T-cell (primary cell): ENCODE results near the gene CDH4. TPM values are rescaled to one million over a fixed set of nuclear protein-coding genes. Genes with fewer than 3 reads are reported as not detected.

ENCODE experiments used
- ATAC-seq, 4 experiments: fragments of 200-7000 bp in 3 of 4; fragments of 150-1000 bp in 1 of 4; cut with Tn5 transposase; replicated peaks in 1 of 4; 1 replicate in 3 of 4; 2 replicates in 1 of 4; pipeline ENCODE4 v1.10.0; 2021; ENCODE audit warnings: moderate library complexity in 3 of 4, mild to moderate bottlenecking in 2 of 4, moderate number of reproducible peaks in 1 of 4
- CTCF ChIA-PET, 2 donors: fragments of 300-600 bp; sonication (Branson Sonifier 250); formaldehyde crosslinking; loops; one replicate each; lab custom pipeline; 2022; ENCODE audit warnings: antibody characterized with exemption in 2 of 2; lab: Charles Lee
- POLR2A ChIA-PET, 2 donors: fragments of 300-600 bp; sonication (Branson Sonifier 250); formaldehyde crosslinking; loops; one replicate each; lab custom pipeline; 2022; ENCODE audit warnings: antibody characterized with exemption in 2 of 2; lab: Charles Lee
- DNase-seq, 35 experiments: peaks; one replicate each; pipeline versions ENCODE4 v3.0.0 to v3.0.0-alpha.2; 2013 to 2023
- H3K27ac ChIP-seq: one replicate; pipeline ENCODE4 v1.5.1; 2013; ENCODE audit warnings: low read length
- H3K27me3 ChIP-seq, 2 experiments: replicated peaks in 1 of 2; 1 replicate in 1 of 2; 2 replicates in 1 of 2; pipeline versions ENCODE4 v1.6.1 to v1.7.0; 2013; ENCODE audit warnings: low read length in 1 of 2, mixed read lengths in 1 of 2; ENCODE audit not compliant: control insufficient read depth in 2 of 2, insufficient read depth in 2 of 2; ENCODE audit errors: extremely low read depth in 1 of 2
- H3K36me3 ChIP-seq, 2 donors: 1 replicate in 1 of 2; 2 replicates in 1 of 2; pipeline versions ENCODE4 v1.6.1 to v1.7.0; 2013; ENCODE audit warnings: low read length in 1 of 2; ENCODE audit not compliant: control insufficient read depth in 2 of 2, insufficient read depth in 1 of 2; ENCODE audit errors: extremely low read depth in 1 of 2
- H3K4me1 ChIP-seq, 2 experiments: 1 replicate in 1 of 2; 2 replicates in 1 of 2; pipeline versions ENCODE4 v1.6.1 to v1.7.0; 2013; ENCODE audit warnings: low read length in 2 of 2, mixed read lengths in 1 of 2; ENCODE audit not compliant: insufficient read depth in 2 of 2, control insufficient read depth in 1 of 2; ENCODE audit errors: extremely low read depth in 1 of 2
- H3K4me3 ChIP-seq, 2 donors: 1 replicate in 1 of 2; 2 replicates in 1 of 2; pipeline versions ENCODE4 v1.5.1 to v1.7.0; 2013; ENCODE audit warnings: mild to moderate bottlenecking in 2 of 2, low read length in 1 of 2, moderate library complexity in 1 of 2; ENCODE audit not compliant: control insufficient read depth in 1 of 2; ENCODE audit errors: extremely low read depth in 1 of 2
- H3K9me3 ChIP-seq: 2 replicates; pipeline ENCODE4 v1.7.0; 2013
- H3K27ac Mint-ChIP-seq, 2 donors: one replicate each; pipeline ENCODE4 v1.8.0; 2020 to 2021; ENCODE audit warnings: mild to moderate bottlenecking in 2 of 2, mixed read lengths in 2 of 2
- H3K27me3 Mint-ChIP-seq, 2 donors: one replicate each; pipeline ENCODE4 v1.8.0; 2021 to 2022; ENCODE audit warnings: mixed read lengths in 2 of 2
- H3K36me3 Mint-ChIP-seq: one replicate; pipeline ENCODE4 v1.8.0; 2021; ENCODE audit warnings: mixed read lengths
- H3K4me1 Mint-ChIP-seq, 3 donors: one replicate each; pipeline ENCODE4 v1.8.0; 2020 to 2022; ENCODE audit warnings: mixed read lengths in 3 of 3, mild to moderate bottlenecking in 1 of 3
- H3K4me3 Mint-ChIP-seq, 3 donors: one replicate each; pipeline ENCODE4 v1.8.0; 2020 to 2022; ENCODE audit warnings: mild to moderate bottlenecking in 3 of 3, mixed read lengths in 3 of 3, moderate library complexity in 3 of 3
- H3K9me3 Mint-ChIP-seq, 3 donors: one replicate each; pipeline ENCODE4 v1.8.0; 2020 to 2022; ENCODE audit warnings: mixed read lengths in 3 of 3
- WGBS: methylation state at CpG from one replicate; pipeline ENCODE4 v1.1.5; 2013; ENCODE audit warnings: missing lambda C conversion rate; ENCODE audit not compliant: insufficient coverage; 5-methylcytosine and 5-hydroxymethylcytosine counted together
- total RNA-seq, 35 experiments: library from RNA in 6 of 35; stranded (reverse) in 6 of 35; fragments of 120-200 nt in 1 of 35; gene quantifications; one replicate each; pipeline versions ENCODE4 v1.2.1 to v1.2.4 and lab custom pipeline; 2013 to 2026

CDH4 gene
- total RNA-seq, 5 donors from 2014 or later (not counting 1 experiment from before 2014, with no cell fraction given): 0.06 to 0.64 (median 0.14) TPM

DNA sequence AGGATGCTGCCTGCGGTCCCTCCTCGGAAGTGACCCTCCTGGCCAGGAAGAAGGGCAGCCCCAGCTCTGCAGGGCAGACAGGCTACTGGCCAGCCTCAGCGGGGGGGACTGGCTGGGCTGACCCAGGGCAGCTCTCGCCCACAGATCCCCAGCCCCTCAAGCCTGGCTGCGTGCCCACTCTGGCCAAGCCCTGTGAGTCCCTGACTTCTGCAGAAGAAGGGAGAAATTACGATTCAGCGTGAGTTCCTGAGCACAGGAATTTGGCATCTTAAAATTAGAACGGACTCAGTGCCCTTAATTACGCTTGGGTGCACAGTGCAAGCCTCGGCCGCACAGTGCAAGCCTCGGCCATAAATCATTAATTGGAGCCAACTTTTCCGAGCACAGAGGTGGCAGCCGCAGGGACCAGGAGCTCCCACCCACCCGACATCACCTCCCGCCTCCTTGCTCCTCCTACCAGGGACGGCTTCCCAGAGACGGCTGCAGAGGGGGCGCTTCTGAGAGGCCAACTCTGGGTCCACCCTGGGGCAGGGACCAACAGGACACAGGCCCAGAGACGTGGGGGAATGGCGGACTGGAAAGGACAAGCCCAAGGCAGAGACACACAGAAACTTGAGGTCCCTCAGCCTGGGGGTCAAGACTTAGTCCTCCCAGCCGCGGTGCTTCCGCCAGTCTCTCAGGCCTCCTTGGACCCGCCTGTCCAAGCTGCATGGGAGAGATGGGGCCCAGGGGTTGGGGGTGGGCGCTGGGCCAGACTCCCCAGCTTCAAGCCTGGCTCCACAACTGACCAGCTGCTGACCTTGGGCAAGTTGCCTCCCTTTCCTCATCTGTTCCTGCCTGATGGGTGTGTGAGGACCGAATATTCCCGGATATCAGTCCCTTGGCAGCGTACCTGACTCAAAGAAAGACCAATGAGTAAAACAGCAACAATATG lies 648.2 kb downstream of the CDH4 start:
- no peak overlapping the region for H3K4me3 ChIP-seq
- peaks cover 0 to 4% (median 0%) of the 10 kb centered on the region in 3 donors for H3K4me1 Mint-ChIP-seq
- H3K9me3 Mint-ChIP-seq: no peaks in the 10 kb centered on the region
- no peak for DNase-seq
- no peaks in the 10 kb centered on the region for H3K36me3 ChIP-seq
- no peak overlapping the region for H3K4me3 Mint-ChIP-seq
- no peaks in the 10 kb centered on the region for H3K4me1 ChIP-seq
- no peaks in the 10 kb centered on the region for H3K36me3 Mint-ChIP-seq
- H3K9me3 ChIP-seq: no peaks in the 10 kb centered on the region
- H3K27me3 Mint-ChIP-seq: peaks cover 2 to 7% of the 10 kb centered on the region in 2 donors
- H3K27me3 ChIP-seq: peaks cover 0 to 45% of the 10 kb centered on the region in 2 experiments
- H3K27ac Mint-ChIP-seq: no peak overlapping the region
- 74% methylated on average over 19 of the region's 29 CpGs for WGBS
- H3K27ac ChIP-seq: no peak overlapping the region
- ATAC-seq: no peak
- POLR2A ChIA-PET: no interaction called here
- CTCF ChIA-PET: no interaction called here

DNA sequence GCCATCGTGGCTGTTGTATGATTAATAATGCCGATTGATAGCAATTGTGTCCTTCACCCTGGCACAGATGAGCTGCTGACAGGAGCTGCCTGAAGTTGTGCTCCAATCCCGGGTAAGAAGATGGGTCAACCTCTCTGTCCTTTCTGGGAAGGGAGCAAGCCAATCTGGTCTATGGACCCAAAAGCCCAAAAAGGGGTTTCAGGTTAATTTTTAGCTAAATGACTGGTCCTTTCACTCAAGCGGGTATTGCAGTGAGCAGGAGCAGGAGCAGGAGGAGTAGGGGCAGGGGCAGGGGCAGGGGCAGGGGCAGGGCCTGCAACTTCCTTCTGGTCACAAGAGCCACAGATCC lies 648.9 kb downstream of the CDH4 start:
- POLR2A ChIA-PET: no interaction called here
- CTCF ChIA-PET: no interaction called here
- WGBS: 90% methylated on average over 3 of the region's 4 CpGs
- Mint-ChIP-seq H3K4me1 (peaks cover 0 to 4% (median 0%) of the 10 kb centered on the region in 3 donors), H3K9me3 (no peaks in the 10 kb centered on the region), H3K27me3 (peaks cover 2 to 7% of the 10 kb centered on the region in 2 donors), H3K27ac (no peak overlapping the region), H3K4me3 (no peak overlapping the region), H3K36me3 (no peaks in the 10 kb centered on the region)
- ATAC-seq (no peak), DNase-seq (no peak)
- no peak overlapping the region for H3K4me3 ChIP-seq
- H3K27ac ChIP-seq: no peak overlapping the region
- no peaks in the 10 kb centered on the region for H3K9me3 ChIP-seq
- peaks cover 0 to 40% of the 10 kb centered on the region in 2 experiments for H3K27me3 ChIP-seq
- H3K4me1 ChIP-seq: no peaks in the 10 kb centered on the region
- H3K36me3 ChIP-seq: no peaks in the 10 kb centered on the region

DNA sequence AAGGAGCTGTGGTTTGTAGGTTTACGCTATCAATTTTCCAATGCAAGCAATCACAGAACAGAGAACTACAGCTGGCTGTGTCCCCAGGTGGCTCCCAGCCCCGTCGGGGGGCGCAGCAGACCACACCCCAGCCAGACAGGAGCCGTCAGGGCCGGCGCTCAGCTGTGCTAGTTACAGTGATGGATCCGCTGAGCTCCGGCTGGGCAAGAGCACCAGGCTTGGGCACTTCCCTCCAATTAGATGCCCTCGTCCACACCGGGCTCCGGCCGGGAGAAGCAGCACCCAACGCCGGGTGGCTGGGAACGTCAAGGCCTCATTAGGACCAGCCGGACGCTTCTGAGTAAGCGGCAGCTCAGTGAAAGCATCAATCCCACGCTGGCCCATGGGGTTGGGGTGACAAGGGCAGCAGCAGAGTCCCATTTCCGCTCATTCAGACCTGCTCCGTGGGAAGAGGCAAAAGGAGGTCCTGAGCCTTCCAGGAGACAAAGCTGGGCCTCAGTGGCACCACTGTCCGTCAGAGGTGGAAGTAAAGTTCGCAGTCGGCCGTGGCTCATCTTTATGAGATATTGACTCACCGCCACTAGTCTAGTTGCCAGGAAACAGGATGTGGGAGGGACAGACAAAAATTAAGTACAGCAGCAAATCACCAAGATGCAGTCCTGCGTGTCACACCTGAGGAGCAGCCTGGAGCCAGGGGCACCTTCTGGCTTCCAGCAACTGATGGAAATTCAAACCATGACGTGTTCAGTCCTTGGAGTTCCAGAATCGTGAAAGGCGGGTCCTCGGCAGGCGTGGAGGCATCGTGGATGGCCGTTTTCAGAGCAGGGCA lies 649.5 kb downstream of the CDH4 start:
- POLR2A ChIA-PET: no interaction called here
- Mint-ChIP-seq H3K4me3 (no peak overlapping the region), H3K4me1 (peaks cover 0 to 4% (median 0%) of the 10 kb centered on the region in 3 donors), H3K9me3 (no peaks in the 10 kb centered on the region), H3K27ac (no peak overlapping the region), H3K27me3 (peaks cover 2 to 7% of the 10 kb centered on the region in 2 donors), H3K36me3 (no peaks in the 10 kb centered on the region)
- no peaks in the 10 kb centered on the region for H3K36me3 ChIP-seq
- no peak overlapping the region for H3K4me3 ChIP-seq
- no peak for ATAC-seq
- no peak overlapping the region for H3K27ac ChIP-seq
- no peak for DNase-seq
- CTCF ChIA-PET: no interaction called here
- WGBS: 76% methylated on average over 32 of the region's 35 CpGs
- no peaks in the 10 kb centered on the region for H3K4me1 ChIP-seq
- peaks cover 0 to 34% of the 10 kb centered on the region in 2 experiments for H3K27me3 ChIP-seq
- H3K9me3 ChIP-seq: no peaks in the 10 kb centered on the region

DNA sequence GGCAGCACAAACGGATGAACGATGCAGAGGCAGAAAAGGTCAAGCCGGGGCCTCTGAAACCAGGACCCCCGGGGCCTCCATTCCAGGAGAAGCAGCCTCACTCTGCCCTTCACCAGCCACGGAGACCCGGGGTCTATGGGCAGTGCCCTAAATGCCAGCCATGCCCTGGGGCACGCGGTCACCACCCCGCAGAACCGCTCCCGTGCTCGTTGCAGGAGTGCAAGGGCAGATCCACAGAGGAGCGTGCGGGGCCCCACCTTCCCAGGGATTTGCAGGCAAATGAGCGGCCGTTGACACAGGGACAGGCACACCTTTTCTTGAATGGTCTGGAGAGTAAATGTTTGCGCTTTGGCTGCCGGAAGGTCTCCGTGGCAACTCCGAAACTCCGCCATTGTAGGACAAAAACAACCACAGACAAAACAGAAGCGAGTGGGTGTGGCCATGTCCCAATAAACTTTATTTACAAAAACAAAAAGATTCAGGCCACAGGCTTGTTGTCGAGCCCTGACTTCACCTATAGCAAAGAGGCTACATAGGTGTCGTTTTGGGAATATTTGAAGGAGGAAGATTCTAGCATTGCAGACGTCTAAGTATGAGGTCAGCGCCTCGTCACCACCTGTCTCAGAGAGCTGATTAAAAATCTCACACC lies 650.3 kb downstream of the CDH4 start:
- ATAC-seq: no peak
- POLR2A ChIA-PET: no interaction called here

DNA sequence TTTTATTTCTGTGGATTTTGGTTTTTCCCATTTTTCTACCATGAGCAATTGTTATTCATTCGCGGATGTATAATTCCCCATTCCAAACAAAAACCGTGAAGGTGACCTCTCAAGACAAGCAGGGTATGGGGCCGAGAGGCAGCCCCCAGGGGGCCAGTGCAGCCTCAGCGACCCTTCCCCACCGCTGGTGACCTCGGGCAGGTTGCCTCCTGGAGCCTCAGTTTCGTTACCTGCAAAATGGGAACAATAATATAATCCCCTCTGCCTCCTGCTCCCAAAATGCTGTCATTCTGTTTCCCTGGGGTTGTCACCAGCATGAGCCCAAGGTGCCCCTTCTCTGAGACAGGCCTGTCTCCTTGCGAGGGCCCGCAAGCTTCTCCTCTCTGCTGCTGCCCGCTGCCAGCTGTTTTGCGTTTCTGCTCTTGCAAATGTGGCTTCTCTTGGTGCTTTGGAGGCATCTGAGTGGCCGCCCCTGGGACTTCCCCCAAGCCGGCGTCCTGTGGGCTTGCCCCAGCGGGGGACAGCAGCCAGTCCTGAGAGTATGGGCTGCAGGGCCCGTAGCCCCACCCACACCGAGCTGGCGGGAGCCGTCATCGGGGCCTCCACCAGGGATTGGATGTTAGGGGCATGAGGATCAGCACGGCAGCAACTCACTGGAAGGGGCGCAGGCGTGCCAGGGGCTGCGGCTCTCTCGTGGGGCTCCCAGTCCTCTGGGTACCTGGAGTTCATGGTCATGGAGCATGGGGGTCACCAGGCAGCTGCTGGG lies 651.7 kb downstream of the CDH4 start:
- Histone ChIP-seq H3K4me1 (no peaks in the 10 kb centered on the region), H3K36me3 (no peaks in the 10 kb centered on the region), H3K27me3 (peaks cover 0 to 22% of the 10 kb centered on the region in 2 experiments), H3K27ac (no peak overlapping the region), H3K9me3 (no peaks in the 10 kb centered on the region), H3K4me3 (no peak overlapping the region)
- Mint-ChIP-seq H3K4me1 (peaks cover 0 to 4% (median 0%) of the 10 kb centered on the region in 3 donors), H3K27me3 (peaks cover 0 to 11% of the 10 kb centered on the region in 2 donors), H3K9me3 (no peaks in the 10 kb centered on the region), H3K36me3 (no peaks in the 10 kb centered on the region), H3K4me3 (no peak overlapping the region), H3K27ac (no peak overlapping the region)
- POLR2A ChIA-PET: no interaction called here
- ATAC-seq (no peak), DNase-seq (no peak)
- CTCF ChIA-PET: no interaction called here
- WGBS: 80% methylated on average over 21 of the region's 26 CpGs

More for the DNA sequence above, 650.3 kb downstream of the CDH4 start:
- Histone ChIP-seq H3K27me3 (peaks cover 0 to 30% of the 10 kb centered on the region in 2 experiments), H3K36me3 (no peaks in the 10 kb centered on the region), H3K27ac (no peak overlapping the region), H3K4me1 (no peaks in the 10 kb centered on the region), H3K4me3 (no peak overlapping the region), H3K9me3 (no peaks in the 10 kb centered on the region)
- CTCF ChIA-PET: no interaction called here
- no peaks in the 10 kb centered on the region for H3K36me3 Mint-ChIP-seq
- H3K27me3 Mint-ChIP-seq: peaks cover 2 to 10% of the 10 kb centered on the region in 2 donors
- no peak overlapping the region for H3K27ac Mint-ChIP-seq
- WGBS: 85% methylated on average over 13 of the region's 27 CpGs
- peaks cover 0 to 4% (median 0%) of the 10 kb centered on the region in 3 donors for H3K4me1 Mint-ChIP-seq
- no peak for DNase-seq
- no peak overlapping the region for H3K4me3 Mint-ChIP-seq
- no peaks in the 10 kb centered on the region for H3K9me3 Mint-ChIP-seq
